HepG2 (cell line): Measurements from ENCODE around the gene DPT. TPM values are rescaled to one million over a fixed set of nuclear protein-coding genes. Genes with fewer than 3 reads are reported as not detected.

Source experiments
- ARID4A ChIP-seq: sonication (generic); formaldehyde crosslinking; IDR thresholded peaks from 2 replicates; pipeline ENCODE4 v1.5.0; 2020; ENCODE audit warnings: mild to moderate bottlenecking, missing genetic modification reagents, borderline replicate concordance
- ASH2L ChIP-seq: fragments of 300-600, 200-600 bp; sonication (generic); IDR thresholded peaks from 2 replicates; pipeline ENCODE4 v1.7.0; 2017; ENCODE audit warnings: low read depth, mild to moderate bottlenecking, moderate library complexity, mixed read lengths, low read length; ENCODE audit not compliant: insufficient read length
- CCAR2 ChIP-seq: fragments of 200-400 bp; formaldehyde crosslinking; optimal IDR thresholded peaks from 2 replicates; pipeline ENCODE3; 2018; ENCODE audit warnings: low read depth, mild to moderate bottlenecking, low read length, moderate library complexity
- FOXA1 ChIP-seq, 2 experiments: fragments of 450-650 bp in 1 of 2; sonication (generic) in 1 of 2; formaldehyde crosslinking in 1 of 2; IDR thresholded peaks; 2 replicates each; pipeline versions ENCODE4 v1.4.0 to v1.6.1; 2016 to 2020; ENCODE audit warnings: missing genetic modification reagents in 1 of 2
- FOXP1 ChIP-seq, 2 experiments: fragments of 450-650 bp in 1 of 2; IDR thresholded peaks; 2 replicates each; pipeline ENCODE4 v1.6.1; 2017 to 2018; ENCODE audit warnings: antibody characterized with exemption in 1 of 2
- MEF2D ChIP-seq: sonication (generic); formaldehyde crosslinking; IDR thresholded peaks from 2 replicates; pipeline ENCODE4 v1.5.1; 2020; ENCODE audit warnings: mild to moderate bottlenecking, missing genetic modification reagents
- MTF1 ChIP-seq: sonication (generic); formaldehyde crosslinking; IDR thresholded peaks from 2 replicates; pipeline ENCODE4 v1.5.0; 2020; ENCODE audit warnings: missing genetic modification reagents
- SIN3A ChIP-seq: IDR thresholded peaks from 2 replicates; pipeline ENCODE4 v1.6.1; 2011; ENCODE audit warnings: low read depth, mild to moderate bottlenecking, control low read depth, low read length, borderline replicate concordance
- SIX4 ChIP-seq: sonication (generic); formaldehyde crosslinking; IDR thresholded peaks from 2 replicates; pipeline ENCODE4 v1.4.0; 2020; ENCODE audit warnings: missing genetic modification reagents
- SP5 ChIP-seq: IDR thresholded peaks from 2 replicates; pipeline ENCODE4 v1.6.1; 2016; ENCODE audit warnings: low read depth, borderline replicate concordance
- SRF ChIP-seq: IDR thresholded peaks from 2 replicates; pipeline ENCODE4 v1.6.1; 2011; ENCODE audit warnings: mild to moderate bottlenecking, low read depth, low read length, moderate library complexity
- TCF7L2 ChIP-seq: IDR thresholded peaks from 2 replicates; pipeline ENCODE4 v1.6.1; 2011; ENCODE audit warnings: mild to moderate bottlenecking, low read depth, low read length, moderate library complexity
- YY1 ChIP-seq: IDR thresholded peaks from 2 replicates; pipeline ENCODE4 v1.6.1; 2011; ENCODE audit warnings: low read length, low read depth, moderate library complexity, mild to moderate bottlenecking; ENCODE audit not compliant: insufficient read depth, insufficient replicate concordance
- ZBTB7B ChIP-seq: sonication (generic); formaldehyde crosslinking; IDR thresholded peaks from 2 replicates; pipeline ENCODE4 v1.4.0; 2020; ENCODE audit warnings: missing genetic modification reagents
- ZC3H4 ChIP-seq: sonication (generic); formaldehyde crosslinking; IDR thresholded peaks from 2 replicates; pipeline ENCODE4 v1.4.0; 2020; ENCODE audit warnings: missing genetic modification reagents, borderline replicate concordance
- ZNF337 ChIP-seq: sonication (generic); formaldehyde crosslinking; IDR thresholded peaks from 2 replicates; pipeline ENCODE4 v1.5.1; 2020; ENCODE audit warnings: missing genetic modification reagents, low read depth, mild to moderate bottlenecking, borderline replicate concordance
- ZNF383 ChIP-seq: sonication (generic); formaldehyde crosslinking; IDR thresholded peaks from 2 replicates; pipeline ENCODE4 v1.4.0; 2020; ENCODE audit warnings: missing genetic modification reagents, mild to moderate bottlenecking, borderline replicate concordance
- ZNF546 ChIP-seq: sonication (generic); formaldehyde crosslinking; conservative IDR thresholded peaks from 2 replicates; pipeline ENCODE4 v1.8.1; 2023; ENCODE audit warnings: mild to moderate bottlenecking, missing genetic modification reagents
- ZNF598 ChIP-seq: sonication (generic); formaldehyde crosslinking; IDR thresholded peaks from 2 replicates; pipeline ENCODE4 v1.5.1; 2020; ENCODE audit warnings: mild to moderate bottlenecking, missing genetic modification reagents, borderline replicate concordance
- ZNF790 ChIP-seq: sonication (generic); formaldehyde crosslinking; IDR thresholded peaks from 2 replicates; pipeline ENCODE4 v1.8.0; 2022; ENCODE audit warnings: missing genetic modification reagents, mild to moderate bottlenecking, borderline replicate concordance
- polyA plus RNA-seq, 8 experiments: library from polyadenylated mRNA; depleted of rRNA in 3 of 8; stranded (reverse) in 7 of 8; unstranded in 1 of 8; fragments of >200 nt; fragmentation: Illumina TruSeq in 4 of 8; extraction: Trizol in 4 of 8; gene quantifications; 2 replicates each; pipeline versions ENCODE4 v1.2.1 to v1.2.3, GENCODE V29; 2011 to 2016; ENCODE audit warnings: low read depth in 4 of 8, missing spikeins in 1 of 8, mixed read lengths in 1 of 8; ENCODE audit not compliant: insufficient read depth in 1 of 8
- total RNA-seq, 5 experiments: library from RNA; depleted of rRNA; stranded (reverse); fragments of >200 nt; fragmentation: Illumina TruSeq; extraction: Trizol; gene quantifications; 2 replicates each; pipeline ENCODE4 v1.2.3, GENCODE V29; 2016; ENCODE audit warnings: low read depth in 1 of 5
- TF ChIP-seq, protein P1 (sequence below): sonication (generic); formaldehyde crosslinking; IDR thresholded peaks from 2 replicates; pipeline ENCODE4 v1.8.1; 2023; ENCODE audit warnings: mild to moderate bottlenecking, missing genetic modification reagents

DPT gene
- total and polyA plus RNA-seq, 2 of the 13 experiments (the other 11 are each of a cell fraction or from before 2014, with no cell fraction given), result 0.04 TPM; not detected in 1

DNA sequence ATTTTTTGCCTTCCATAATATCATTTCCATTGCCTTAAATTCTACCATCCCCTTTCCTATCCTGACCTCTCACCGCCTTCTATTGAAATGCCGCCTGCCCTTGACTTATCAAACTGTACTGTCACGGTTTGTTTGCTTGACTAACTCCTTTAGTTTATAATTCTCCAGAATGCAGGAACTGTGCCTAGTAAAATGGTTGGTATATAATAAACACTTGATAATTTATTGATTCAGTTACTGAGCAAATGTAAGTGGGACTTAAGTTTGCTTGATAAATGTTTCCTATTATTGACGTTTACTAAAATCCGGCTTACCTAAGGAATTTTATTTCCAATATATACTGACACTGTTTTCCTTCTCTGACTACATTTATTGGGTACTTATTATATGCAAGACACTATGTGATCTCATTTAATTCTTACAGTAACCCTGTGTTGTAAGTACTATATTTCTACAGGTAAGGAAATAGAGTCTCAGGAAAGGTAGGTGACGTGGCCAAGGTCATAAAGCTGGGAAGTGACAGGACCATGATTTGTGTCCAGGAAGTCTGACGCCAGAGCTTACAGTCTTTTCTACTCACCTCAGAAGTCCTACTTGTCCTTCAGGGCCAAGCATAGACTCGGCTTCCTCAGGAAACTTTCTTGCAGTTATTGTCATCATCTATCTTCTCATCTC, 35.7 kb downstream of the DPT start (continued):
- TF ChIP-seq SP5 (no peak), FOXP1 (IDR thresholded peaks at IDR 0.05) (no peak), FOXP1 (CRISPR knock-in tag; IDR thresholded peaks at IDR 0.05) (peak; percentile 65), TCF7L2 (peak; percentile 73), ARID4A (CRISPR knock-in tag) (no peak), FOXA1 (IDR thresholded peaks at IDR 0.05) (no peak), FOXA1 (CRISPR knock-in tag; IDR thresholded peaks at IDR 0.05) (peak; percentile 63; the same call in 1 of the 2 replicates), ZNF383 (CRISPR knock-in tag) (no peak), ZBTB7B (CRISPR knock-in tag) (no peak), ZNF790 (CRISPR knock-in tag) (no peak), CCAR2 (no peak), ZC3H4 (CRISPR knock-in tag) (no peak), ZNF598 (CRISPR knock-in tag) (no peak), MEF2D (no peak), SIN3A (no peak), ZNF337 (no peak), SRF (no peak), SIX4 (CRISPR knock-in tag) (no peak), ASH2L (peak; percentile 69), YY1 (no peak), MTF1 (CRISPR knock-in tag) (no peak), ZNF546 (CRISPR knock-in tag) (no peak)
- TF ChIP-seq, protein P1, sequence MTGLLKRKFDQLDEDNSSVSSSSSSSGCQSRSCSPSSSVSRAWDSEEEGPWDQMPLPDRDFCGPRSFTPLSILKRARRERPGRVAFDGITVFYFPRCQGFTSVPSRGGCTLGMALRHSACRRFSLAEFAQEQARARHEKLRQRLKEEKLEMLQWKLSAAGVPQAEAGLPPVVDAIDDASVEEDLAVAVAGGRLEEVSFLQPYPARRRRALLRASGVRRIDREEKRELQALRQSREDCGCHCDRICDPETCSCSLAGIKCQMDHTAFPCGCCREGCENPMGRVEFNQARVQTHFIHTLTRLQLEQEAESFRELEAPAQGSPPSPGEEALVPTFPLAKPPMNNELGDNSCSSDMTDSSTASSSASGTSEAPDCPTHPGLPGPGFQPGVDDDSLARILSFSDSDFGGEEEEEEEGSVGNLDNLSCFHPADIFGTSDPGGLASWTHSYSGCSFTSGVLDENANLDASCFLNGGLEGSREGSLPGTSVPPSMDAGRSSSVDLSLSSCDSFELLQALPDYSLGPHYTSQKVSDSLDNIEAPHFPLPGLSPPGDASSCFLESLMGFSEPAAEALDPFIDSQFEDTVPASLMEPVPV, result no peak
